ENCODE measurements around the gene ALDH4A1.
"Not testable (repeated sequence)": the region's sequence is repeated elsewhere in the genome, so short reads cannot be mapped to it uniquely, and the experiment has no call there.

Gene ALDH4A1

GRCh38 chr1:18869847-18870594, 32.3 kb downstream of the ALDH4A1 start:
- DNase-seq: no peak
- in situ Hi-C loops (cut with HindIII; ENCODE audit: low pct_ligation_motif_present, low pct_unique_long_range_greater_than_20kb, low sequenced_read_pairs): no loop called here

GRCh38 chr1:18868801-18869424, 33.4 kb downstream of the ALDH4A1 start:
- no peak for DNase-seq
- in situ Hi-C loops (cut with HindIII; ENCODE audit: low pct_ligation_motif_present, low pct_unique_long_range_greater_than_20kb, low sequenced_read_pairs): no loop called here

DNA sequence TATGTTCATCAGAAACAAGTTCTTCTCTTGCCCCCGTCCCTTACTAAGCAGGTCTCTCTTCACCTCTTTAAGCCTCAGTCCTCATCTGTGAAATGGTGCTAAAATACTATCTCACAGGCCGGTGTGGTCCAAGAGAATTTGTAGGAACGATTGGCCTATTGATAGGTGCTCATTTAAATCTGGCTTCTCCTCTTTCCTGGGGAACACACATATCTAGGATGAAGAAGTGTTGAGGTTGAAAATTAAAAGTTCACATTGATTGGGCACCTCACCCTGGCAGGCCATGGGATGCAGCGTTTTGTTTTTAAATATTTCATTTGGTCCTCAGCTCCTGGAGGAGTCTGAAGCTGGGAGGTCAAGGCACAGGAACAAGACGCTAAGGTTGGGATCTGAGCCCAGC, 34.0 kb downstream of the ALDH4A1 start:
- DNase-seq: no peak
- in situ Hi-C loops (cut with HindIII; ENCODE audit: low pct_ligation_motif_present, low pct_unique_long_range_greater_than_20kb, low sequenced_read_pairs): no loop called here

DNA sequence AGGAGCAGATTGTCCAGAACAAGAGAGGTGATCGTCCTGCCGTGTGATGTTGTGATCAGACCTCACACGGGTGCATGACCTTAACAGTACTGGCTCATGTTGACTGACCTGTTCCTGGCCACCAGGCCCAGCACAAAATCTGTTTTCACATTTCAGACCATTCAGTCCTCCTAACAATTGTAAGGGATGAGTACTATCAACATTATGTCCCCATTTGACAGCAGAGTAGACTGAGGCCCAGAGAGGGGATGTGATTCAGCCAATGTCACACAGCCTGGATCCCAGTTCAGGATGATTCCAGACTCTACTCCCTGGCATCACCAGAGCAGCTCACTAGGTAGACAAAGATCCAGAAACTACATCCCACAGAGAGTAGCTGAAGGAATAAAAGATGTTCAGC, 35.5 kb downstream of the ALDH4A1 start:
- no peak for DNase-seq
- in situ Hi-C loops (cut with HindIII; ENCODE audit: low pct_ligation_motif_present, low pct_unique_long_range_greater_than_20kb, low sequenced_read_pairs): no loop called here

DNA sequence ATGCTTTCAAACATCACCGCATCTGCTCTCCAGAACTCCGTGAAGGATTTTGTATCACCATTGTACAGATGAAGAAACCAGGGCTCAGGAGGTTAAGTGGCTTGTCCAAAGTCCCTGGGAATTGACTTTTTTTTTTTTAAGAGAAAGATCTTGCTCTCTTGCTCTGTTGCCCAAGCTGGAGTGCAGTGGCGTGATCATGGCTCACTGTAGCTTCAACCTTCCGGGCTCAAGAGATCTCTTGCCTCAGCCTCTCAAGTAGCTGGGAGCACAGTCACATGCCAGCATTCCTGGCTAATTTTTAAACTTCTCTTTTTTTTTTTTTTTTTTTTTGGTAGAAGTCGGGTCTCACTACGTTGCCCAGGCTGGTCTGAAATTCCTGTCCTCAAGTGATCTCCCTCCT, 36.0 kb downstream of the ALDH4A1 start:
- in situ Hi-C loops (cut with HindIII; ENCODE audit: low pct_ligation_motif_present, low pct_unique_long_range_greater_than_20kb, low sequenced_read_pairs): no loop called here
- DNase-seq: no peak

DNA sequence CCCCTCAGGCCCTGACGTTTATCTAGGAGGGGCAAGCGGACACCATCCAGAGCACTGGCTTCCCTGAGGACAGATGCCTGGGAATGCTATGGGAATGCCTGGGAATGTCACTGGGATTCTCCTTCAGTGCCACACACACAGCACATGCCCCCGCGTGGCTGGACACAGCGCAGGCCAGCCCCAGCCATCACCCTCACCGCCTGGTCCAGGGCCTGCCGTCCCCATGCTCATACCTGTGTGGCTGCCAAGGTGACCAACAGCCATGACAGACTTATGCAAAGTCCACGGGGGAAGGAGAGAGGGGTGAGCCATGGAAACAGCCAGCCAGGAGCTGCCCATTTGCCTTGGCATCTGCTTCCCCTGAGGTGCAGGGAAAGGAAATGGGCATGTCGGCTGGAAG, 37.2 kb downstream of the ALDH4A1 start:
- no peak for DNase-seq
- in situ Hi-C loops (cut with HindIII; ENCODE audit: low pct_ligation_motif_present, low pct_unique_long_range_greater_than_20kb, low sequenced_read_pairs): no loop called here

DNA sequence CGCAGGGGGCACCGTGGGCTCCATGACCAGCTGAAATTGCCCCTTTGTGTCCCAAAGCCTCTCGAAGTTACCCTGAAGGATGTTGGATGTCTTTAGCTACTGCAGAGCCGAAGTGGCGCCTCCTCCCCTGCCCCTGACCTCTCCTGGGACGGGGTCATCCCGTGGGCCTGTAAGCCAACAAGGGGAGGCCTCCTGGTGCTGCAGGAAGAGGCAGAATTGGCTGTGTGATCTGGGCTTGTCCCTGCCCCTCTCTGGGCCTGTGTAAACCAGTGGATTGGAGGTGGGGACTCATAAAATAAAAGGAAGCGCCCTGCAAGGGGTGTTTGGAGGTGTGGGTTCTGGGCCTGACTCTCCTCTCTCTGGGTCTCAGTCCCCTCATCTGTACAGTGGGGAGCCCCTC, 40.8 kb downstream of the ALDH4A1 start:
- in situ Hi-C loops (cut with HindIII; ENCODE audit: low pct_ligation_motif_present, low pct_unique_long_range_greater_than_20kb, low sequenced_read_pairs): no loop called here
- DNase-seq: no peak

GRCh38 chr1:18861082-18861481, 41.3 kb downstream of the ALDH4A1 start:
- in situ Hi-C loops (cut with HindIII; ENCODE audit: low pct_ligation_motif_present, low pct_unique_long_range_greater_than_20kb, low sequenced_read_pairs): no loop called here
- DNase-seq: no peak

DNA sequence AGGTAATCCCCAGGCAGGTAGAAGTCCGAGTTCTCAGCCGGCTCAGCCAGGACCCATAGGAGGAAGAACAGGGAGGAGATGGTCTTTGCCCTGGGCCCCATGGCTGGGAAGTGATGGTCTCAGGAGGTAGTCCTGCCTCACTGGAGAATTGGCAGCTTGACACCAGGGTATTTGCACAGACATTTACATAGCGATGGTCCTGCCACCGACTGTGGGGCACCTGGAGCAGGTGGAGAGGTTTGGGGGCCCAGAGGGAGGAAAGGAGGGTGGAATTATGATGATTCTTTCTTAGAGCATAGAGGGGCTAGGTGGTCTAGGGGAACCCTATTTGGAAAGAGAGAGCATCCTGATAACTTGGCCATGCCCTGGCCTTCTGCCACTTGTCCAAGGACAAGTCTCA, 42.8 kb downstream of the ALDH4A1 start, which contains the start of gene TAS1R2:
Gene TAS1R2 (minus strand): TSS at position 101 of the 400 bp plus-strand sequence. CDS start 0 bp downstream, at position 101.
- in situ Hi-C loops (cut with HindIII; ENCODE audit: low pct_ligation_motif_present, low pct_unique_long_range_greater_than_20kb, low sequenced_read_pairs): no loop called here
- DNase-seq: no peak

DNA sequence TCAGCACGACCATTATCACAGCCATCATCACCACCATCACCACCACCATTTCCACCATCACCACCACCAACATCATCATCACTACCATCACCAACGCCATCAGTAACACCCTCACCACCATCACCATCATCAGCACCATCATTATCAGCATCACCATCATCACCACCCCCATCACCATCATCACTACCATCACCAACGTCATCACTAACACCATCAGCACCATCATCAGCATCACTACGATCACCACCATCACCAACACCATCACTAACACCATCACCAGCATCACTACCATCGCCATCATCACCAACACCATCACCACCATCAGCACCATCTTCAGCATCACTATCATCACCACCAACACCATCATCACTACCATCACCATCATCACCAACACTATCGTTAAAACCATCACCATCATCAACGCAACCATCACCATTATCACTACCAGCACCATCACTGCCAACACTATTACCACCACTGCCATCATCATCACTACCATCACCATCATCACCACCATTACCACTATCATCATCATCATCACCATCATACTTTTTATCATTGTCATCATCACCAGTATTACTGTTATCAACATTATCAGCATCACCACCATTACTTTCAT, 44.2 kb downstream of the ALDH4A1 start:
- in situ Hi-C loops (cut with HindIII; ENCODE audit: low pct_ligation_motif_present, low pct_unique_long_range_greater_than_20kb, low sequenced_read_pairs): no loop called here
- no peak for DNase-seq

DNA sequence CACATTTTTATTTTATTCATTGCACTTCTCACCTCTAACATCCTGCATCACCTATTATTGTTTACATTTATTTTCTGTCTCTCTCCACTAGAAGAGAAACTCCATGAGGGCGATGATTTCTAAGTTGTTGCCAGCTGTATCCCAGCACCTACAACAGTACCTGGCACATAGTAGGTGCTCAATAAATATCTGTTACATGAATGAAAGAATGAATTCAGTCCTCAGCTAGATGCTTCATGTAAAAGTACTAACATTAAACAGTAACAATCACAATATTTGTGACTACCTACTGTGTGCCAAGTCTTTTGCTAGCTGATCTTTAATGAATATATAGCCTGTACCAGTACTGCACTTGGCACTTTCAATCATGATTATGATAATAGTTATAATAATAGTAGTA, 45.9 kb downstream of the ALDH4A1 start:
- DNase-seq: no peak
- in situ Hi-C loops (cut with HindIII; ENCODE audit: low pct_ligation_motif_present, low pct_unique_long_range_greater_than_20kb, low sequenced_read_pairs): no loop called here

- no peak for DNase-seq
- in situ Hi-C loops (cut with HindIII; ENCODE audit: low pct_ligation_motif_present, low pct_unique_long_range_greater_than_20kb, low sequenced_read_pairs): no loop called here
Observed at GRCh38 chr1:18855573-18855972, 46.8 kb downstream of the ALDH4A1 start.

DNA sequence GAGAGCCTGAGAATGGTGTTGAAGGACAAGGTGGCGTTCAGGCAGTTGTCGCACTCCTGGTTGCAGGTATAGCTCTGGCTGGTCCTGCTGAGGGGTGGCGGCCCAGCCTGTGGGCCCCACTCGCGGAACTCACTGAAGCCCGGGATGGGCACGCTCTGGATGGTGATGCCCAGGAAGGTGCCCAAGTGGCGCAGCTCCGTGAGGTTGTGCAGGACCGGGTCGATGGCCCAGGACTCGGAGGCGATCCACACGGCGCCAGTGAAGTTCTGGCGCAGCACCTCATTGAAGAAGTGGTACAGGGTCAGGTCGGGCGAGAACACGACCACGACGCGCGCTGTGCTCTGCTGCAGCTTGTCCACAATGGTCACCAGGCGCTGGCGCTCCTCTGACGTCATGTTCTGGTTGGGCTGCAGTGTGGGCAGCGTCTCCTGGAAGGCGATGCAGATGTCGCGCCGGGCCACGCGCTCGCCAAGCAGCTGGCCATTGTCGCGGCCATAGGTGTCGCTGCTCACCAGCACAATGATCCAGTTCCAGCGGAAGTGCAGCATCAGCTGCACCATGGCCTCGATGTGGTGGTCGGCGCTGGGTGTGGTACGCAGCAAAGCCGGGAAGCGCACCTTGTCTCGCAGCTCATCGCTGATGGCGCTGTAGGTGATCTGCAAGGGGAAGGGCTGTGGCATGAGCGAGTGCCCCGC, 47.9 kb downstream of the ALDH4A1 start:
- in situ Hi-C loops (cut with HindIII; ENCODE audit: low pct_ligation_motif_present, low pct_unique_long_range_greater_than_20kb, low sequenced_read_pairs): no loop called here
- no peak for DNase-seq

GRCh38 chr1:18852501-18852900, 49.9 kb downstream of the ALDH4A1 start:
- DNase-seq: no peak
- in situ Hi-C loops (cut with HindIII; ENCODE audit: low pct_ligation_motif_present, low pct_unique_long_range_greater_than_20kb, low sequenced_read_pairs): no loop called here

DNA sequence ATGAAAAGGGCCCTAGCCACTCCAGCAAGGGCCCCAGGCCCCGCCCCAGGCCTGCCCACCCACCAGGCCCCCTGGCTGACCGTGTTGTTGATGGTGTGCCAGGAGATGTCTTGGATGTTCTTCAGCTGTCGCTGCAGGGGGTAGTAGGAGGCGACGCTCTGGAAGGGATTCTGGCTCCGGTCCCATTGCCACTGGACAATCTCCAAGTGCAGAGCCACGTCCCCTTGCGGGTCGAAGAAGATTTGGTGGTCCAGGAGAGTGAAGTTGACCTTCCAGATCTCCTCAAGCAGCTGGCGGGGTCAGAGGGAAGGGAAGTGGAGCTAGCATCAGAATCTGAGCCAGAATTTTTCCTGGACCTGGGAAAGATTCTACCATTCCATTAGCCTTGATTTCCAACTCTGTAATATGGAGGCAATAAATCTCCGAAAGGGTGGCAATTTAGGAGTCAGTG, 53.1 kb downstream of the ALDH4A1 start:
- in situ Hi-C loops (cut with HindIII; ENCODE audit: low pct_ligation_motif_present, low pct_unique_long_range_greater_than_20kb, low sequenced_read_pairs): no loop called here
- no peak for DNase-seq

DNA sequence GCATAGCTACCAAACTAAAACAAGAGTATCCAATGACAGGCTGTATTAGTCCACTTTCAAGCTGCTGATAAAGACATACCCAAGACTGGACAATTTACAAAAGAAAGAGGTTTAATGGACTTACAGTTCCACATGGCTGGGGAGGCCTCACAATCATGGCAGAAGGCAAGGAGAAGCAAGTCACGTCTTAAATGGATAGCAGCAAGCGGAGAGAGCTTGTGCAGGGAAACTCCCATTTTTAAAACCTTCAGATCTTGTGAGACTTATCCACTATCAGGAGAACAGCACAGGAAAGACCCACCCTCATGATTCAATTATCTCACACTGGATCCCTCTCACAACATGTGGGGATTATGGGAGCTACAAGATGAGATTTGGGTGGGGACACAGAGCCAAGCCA, 54.6 kb downstream of the ALDH4A1 start:
- DNase-seq; in situ Hi-C loops (cut with HindIII; ENCODE audit: low pct_ligation_motif_present, low pct_unique_long_range_greater_than_20kb, low sequenced_read_pairs): not testable (repeated sequence)

GRCh38 chr1:18840145-18840544, 62.2 kb downstream of the ALDH4A1 start:
- DNase-seq: no peak
- in situ Hi-C loops (cut with HindIII; ENCODE audit: low pct_ligation_motif_present, low pct_unique_long_range_greater_than_20kb, low sequenced_read_pairs): no loop called here

DNA sequence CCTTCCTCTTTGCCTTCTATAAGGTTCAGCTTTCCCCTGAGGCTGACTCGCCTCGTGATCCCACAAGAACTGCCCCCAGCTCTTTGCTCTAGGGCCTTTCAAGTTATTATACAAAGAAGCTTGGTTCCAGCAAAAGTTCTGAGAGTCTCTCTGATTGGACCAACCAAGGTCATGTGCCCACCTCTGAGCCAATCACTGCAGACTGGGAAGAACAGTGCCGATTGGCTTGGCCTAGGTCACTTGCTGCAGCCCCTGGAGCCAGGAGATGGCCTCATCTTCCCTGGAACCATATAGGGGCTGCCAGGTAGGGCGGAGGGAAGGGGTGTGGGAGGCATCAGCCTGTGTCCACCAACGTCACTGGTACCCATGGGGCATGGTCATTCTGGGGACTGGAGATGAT, 65.7 kb downstream of the ALDH4A1 start:
- in situ Hi-C loops (cut with HindIII; ENCODE audit: low pct_ligation_motif_present, low pct_unique_long_range_greater_than_20kb, low sequenced_read_pairs): no loop called here
- DNase-seq: no peak

GRCh38 chr1:18832319-18832718, 70.0 kb downstream of the ALDH4A1 start:
- DNase-seq; in situ Hi-C loops (cut with HindIII; ENCODE audit: low pct_ligation_motif_present, low pct_unique_long_range_greater_than_20kb, low sequenced_read_pairs): not testable (repeated sequence)

Data from ACHN (cell line).